CD4-positive, alpha-beta T cell treated with Interleukin-4 for 4 hours (primary cell): ENCODE measurements around the gene TXNDC2.
"Not testable (repeated sequence)": the region's sequence is repeated elsewhere in the genome, so short reads cannot be mapped to it uniquely, and the experiment has no call there.

ENCODE experiments used
- DNase-seq: peaks from one replicate; pipeline ENCODE4 v3.0.0-alpha.2; 2020

TXNDC2 gene

DNA sequence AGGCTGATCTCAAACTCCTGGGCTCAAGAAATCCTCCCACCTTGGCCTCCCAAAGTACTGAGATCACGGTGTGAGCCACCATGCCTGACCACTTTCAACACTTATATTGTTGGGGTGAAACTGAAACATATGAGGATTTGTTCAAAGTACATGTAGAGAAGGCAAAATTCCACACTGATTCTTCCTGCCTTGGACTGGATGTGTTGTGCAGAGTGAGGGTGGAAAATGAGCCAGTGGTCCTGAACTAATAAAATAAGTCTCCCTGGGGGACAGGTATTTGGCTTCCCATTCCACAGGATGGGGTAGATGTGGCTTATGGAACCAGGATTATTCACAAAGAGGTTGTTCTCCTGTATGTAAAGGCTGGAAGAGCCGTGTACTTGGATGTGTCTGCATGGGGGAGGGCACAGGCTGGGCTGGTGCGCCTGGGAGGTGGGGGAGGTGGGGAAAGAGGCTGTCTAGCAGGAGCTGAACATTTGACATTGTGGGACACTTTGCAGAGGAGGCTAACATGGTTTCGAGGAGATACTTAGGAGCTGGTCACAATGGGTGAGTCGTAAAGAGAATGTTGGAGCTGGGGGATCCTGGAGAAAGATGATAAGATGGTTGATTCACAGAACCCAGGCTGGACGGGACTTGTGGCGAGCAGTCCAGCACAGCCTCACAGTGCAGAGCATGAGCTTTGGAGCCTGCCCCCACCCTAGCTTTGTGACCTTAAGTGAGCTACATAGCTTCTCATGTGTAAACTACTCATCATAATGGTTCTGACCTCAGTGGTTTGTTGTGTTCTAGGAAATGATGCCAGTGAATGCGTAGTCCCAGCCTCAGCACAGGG lies at the start of gene TXNDC2:
Gene TXNDC2 (plus strand): TSS at position 804 of the 835 bp plus-strand sequence. CDS start 708 bp downstream, outside the sequence.
- DNase-seq, result no peak

DNA sequence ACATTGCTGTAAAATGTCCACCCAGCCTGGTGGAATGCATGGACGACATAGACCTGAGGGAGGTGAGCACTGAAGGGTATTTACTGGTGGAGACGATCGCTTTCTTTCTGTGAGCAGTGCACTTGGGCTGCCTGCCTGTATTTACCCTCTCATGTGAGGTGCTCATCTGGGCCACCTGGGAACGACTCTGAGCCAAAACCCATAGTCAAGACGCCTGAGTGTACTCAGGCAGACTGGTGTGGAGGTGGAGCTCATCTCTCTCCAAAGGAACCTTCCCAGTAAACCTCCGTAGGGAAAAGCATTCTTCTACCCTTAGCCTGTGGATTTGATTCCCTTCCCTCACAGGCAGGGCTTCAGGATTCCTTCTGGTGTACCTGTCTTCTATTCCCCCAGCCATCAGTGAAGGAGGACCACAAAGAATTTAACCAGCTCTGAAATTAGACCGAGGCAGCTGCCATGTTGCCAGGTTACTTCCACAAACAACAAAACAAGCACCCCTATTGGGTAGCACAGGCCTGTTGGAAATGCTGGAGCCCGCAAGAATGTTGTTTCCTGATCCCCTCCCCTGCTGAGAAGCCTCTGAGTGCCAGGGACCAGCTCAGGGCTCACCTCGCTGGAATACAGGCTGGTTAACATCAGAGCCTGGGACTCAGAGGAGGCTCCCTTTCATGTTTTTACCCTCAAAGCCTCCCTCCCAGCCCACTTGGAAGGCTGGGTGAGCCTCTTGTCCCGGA lies 47.5 kb upstream of the TXNDC2 start:
- DNase-seq, result no peak

DNA sequence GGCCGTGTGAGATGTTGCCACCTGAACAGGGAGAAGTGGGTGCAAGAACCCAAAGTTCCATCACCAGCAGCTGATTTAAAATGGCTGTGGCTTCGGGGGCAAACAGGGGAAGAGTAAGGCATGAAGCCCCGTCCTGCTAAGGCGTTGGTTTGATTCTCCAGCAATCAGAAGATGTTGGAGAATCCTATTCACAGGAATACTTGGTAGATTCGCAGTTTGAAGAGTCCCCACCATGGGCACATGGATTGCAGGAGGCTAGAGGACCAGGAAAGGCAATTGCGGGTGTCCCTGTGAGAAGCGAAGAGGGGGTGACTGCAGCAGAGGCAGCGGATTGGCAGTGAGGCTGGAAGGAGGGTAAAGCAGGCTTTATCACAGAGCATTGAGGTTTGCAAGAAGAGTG lies 46.6 kb upstream of the TXNDC2 start:
- no peak for DNase-seq

- no peak for DNase-seq
These were observed 45.9 kb upstream of the TXNDC2 start for GRCh38 chr18:9839853-9840252.

DNA sequence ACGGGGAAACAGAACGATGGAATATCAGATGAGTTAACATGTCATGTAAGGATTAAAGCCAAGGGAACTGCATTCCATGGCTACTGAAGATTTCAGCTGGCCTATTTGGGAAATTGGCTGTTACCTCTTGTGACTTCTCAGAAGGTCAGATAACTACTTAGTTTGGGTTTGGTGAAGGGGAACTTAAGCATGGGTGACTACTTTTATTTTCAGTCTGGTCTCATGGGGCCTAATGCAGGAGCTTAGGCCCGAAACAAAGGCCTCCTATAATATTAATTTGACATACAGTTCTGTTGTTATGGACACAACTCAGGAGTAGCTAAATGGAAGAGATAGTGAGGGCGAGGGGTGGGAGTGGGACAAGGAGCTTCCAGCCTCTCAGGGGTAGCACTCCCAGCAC lies 44.0 kb upstream of the TXNDC2 start:
- DNase-seq, result no peak

DNA sequence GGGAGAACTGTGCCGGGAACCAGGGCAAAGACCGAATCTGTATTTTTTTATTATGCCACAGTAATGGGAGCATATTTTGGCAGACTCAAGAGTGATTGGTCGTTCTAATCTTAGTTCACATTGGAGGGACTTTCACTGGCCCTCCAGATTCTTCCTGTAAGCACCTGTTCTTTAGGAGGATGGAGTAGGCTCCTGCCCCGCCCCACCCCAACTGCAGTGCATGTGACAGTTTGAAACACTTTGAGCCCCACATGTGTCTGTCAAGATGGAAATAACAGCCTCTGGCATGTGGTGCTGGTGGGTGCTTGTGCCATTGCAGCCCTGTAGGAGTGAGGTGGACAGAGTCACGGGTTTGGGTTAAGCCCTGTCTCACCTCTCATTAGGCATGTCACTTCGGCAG lies 43.3 kb upstream of the TXNDC2 start:
- no peak for DNase-seq

DNA sequence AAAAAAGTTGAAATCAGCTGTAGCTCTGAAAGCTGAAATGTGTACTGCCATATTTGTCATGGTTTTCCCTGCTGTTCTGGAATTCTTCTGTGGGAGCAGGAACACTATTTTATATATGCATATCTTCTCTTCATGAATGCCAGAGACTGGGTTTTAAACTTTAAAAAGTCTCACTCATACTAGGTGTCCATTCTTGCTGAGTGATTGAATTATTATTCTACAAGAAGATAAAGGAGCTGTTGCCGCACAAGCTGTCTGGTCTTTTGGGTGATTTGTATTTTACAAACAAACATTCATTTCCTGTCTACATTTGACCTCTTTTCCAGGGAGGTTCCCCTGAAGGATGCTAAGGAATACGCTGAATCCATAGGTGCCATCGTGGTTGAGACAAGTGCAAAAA lies 40.5 kb upstream of the TXNDC2 start:
- no peak for DNase-seq

DNA sequence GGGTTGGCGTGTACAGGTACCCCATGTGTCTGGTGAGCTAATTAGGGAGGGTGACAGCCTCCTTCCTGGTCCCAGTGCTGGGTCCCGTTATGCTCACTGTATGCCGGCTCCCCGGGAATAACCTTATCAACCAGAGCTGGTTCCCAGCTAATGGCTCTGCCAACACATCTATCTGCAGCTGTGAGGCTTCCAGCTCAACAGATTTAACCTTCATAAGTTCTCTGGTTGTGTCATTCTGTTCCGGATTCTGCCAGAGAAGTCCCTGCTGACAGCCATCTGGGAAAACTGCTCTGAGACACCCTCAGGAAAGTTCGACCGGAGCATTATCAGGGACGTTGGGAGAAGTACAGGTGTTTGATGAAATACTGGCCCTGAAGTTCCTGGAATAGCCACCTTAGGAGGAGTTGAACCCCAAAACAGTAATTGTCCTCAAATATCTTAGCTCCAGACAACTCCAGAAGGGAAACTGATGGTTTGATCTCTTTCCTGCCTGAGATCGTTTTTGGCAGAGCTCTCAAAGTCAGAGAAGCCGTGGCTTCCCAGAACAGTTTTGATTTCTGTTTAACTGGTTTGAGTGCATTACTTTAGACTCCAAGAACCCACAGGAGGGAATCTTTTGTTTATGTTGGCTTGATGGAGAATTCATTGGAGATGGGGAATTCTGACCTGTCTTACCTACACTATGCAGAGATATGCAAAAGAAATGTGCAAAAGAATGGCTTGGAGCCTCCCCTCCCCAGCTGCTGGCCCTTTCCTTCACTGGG lies 39.4 kb upstream of the TXNDC2 start:
- no peak for DNase-seq

DNA sequence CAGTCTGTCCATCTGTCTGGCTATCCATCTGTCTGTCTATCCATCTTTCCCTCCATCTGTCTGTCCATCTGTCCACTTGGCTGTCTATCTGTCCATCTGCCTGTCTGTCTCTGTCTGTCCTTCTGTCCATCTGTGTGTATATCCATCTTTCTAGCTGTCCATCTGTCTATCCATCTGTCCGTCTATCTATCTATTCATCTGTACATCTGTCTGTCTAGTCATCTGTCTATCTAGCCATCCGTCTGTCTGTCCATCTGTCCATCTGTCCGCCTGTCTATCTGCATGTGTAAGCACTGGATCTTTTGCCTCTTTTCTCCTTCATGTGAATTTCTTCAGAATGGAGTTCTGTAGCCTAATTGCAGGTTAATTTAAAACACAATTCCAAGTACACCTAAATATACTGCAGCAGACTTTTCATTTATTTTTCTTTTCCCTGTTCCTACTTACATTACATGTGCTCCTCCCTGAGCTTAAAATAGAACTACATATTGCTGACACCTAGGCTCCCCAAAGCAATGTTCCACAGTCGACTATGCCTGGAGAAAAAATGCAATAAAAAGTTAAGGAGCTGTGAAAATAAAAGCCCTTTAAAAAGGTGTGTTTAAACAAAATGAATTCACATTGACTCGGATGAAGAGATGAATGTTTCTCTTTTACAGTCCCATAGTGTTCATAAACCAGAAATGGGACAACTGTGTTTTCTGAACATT lies 37.4 kb upstream of the TXNDC2 start:
- no peak for DNase-seq

DNA sequence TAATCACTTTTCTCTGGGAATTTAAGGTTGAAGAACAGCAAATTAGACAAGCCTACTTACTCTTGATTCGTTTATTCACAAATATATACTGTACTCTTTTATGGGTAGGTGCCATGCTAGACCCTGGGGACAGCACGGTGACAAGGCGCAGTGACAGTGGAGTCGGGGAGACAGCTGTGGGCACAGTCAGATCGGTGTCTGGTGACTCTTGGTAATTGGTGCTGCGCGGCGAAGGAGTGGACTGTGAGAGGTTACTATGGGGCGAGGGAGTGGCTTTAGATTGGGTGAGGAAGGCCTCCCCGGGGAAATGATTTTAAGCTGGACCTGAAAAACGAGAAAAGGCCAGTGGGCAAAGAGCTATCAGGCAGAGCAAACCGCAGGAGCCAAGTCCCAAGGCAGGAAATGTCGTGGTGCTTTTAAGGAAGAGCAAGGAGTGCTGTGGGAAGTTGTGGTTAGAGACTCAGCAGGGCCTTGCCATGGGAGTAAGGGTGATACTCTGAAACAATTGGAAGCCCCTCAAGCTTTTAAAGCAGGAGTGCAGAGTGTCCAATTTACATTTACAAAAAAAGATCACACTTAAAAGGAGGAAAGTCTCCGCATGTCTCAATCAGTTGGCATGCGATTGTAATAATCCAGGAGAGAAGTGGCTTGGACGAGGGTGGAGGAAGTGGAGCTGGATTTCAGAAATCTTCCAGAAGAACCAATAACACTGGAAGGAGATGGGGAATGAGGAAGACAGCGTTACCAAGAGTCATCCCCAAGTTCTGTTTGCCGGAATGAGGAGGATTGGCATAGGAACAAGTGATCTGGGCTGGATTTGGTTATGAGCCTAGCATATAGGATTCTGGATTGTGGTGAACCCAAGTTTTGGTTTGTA lies 36.1 kb upstream of the TXNDC2 start:
- no peak for DNase-seq

DNA sequence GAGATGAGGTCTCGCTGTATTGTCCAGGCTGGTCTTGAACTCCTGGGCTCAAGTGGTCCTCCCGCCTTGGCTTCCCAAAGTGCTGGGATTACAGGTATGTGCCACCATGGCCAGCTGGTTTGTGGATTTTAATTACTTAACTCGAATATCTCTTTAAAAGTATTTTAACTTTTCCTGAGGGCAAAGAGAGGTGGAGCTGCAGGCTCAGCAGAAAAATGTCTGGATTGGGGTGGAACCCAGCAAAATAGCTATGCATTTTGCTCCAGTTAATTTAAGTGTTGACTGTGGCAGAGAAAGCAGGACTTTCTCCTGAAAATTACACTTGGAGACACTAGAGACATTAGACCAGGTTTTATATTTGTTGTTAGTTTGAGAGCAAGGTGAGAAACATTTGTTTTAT lies 35.5 kb upstream of the TXNDC2 start:
- no peak for DNase-seq

GRCh38 chr18:9851511-9851910 lies 34.3 kb upstream of the TXNDC2 start:
- DNase-seq, result no peak

DNA sequence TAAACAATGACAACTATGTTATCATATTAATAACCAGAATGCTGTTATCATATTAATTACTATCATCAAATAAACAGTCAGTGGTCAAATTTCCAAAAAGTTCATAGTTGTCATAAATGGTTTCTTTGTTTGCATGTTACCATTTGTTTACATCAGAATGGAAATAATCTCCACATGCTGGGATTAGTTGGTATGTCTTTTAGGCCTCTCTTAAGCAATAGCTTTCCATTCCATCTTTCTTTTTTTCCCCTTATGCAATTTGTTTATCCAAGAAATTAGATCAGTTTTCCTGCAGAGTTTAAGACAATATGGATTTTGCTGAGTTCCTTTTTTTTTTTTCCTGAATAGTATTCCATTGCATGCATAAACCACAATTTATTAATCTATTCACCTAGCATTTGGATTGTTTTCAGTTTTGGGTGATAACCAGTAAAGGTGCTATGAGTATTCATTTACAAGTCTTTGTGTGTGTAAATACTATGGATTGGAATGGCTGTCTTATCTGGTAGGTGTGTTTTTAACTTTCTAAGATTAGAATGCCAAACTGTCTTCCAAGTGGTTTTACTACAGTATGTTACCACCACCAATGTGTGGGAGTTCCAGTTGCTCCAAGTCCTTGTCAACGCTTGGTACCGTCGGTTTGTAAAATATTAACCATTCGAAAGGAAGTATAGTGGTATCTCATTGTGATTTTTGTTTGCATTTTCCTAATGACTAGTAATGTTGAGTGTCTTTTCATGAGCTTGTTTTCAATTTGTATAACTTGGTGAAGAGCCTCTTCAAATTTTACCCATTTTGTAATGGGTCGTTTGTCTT lies 33.3 kb upstream of the TXNDC2 start:
- DNase-seq, result no peak

- DNase-seq, result no peak
These were observed 30.7 kb upstream of the TXNDC2 start for GRCh38 chr18:9854801-9855676.

DNA sequence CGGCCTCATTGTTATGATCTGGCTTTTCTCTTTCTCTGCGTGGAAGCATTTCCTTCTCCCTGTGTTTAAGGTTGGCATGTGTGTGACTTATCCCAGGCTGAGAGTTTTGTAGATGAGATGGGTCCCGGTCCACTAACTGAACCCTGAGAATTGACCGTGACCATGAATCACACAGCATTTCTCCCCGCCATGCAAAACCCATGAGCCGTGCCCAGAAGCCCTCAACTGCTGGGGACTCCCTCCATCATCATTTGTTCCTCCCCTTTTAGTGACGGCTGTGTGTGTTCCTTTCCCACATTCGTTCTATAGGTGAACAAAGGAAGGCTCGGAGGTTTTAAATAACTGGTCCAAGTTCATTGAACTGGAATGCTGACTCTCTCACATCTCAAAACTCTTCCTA lies 30.1 kb upstream of the TXNDC2 start:
- no peak for DNase-seq

DNA sequence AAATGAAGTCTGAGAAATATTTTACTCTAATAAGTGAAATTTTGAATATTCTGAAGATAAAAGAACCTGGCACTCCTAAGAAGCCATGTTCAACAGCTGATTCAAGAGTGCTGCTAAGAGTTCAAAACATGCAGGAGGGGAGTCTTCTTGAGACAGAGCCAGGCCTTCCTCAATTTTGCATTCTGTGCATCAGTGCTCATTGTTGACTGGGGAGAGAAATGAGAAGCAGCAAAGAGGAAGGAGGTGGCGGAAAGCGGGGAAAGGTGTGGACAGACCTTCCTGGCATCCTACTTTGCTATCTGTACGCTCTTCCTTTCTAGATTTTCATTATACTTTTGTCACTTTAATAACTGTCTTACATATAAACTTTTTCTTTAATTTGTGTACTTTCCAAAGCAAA lies 29.7 kb upstream of the TXNDC2 start:
- no peak for DNase-seq

DNA sequence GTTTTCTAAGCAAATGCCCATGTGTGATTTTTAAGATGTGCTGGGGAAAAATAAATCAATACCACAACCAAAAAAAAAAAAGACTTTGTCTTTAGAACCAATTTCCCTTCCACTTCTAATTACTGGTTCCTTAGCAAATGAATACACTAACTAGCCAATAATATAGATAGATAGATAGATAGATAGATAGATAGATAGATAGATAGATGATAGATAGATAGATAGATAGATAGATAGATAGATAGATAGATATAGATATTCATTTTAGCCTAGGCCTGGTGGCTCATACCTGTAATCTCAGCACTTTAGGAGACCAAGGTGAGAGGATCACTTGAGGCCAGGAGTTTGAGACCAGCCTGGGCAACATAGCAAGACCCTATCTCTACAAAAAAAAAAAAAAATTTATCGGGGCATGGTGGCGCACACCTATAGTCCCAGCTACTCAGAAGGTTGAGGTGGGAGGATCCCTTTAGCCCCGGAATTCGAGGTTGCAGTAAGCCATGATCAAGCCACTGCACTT lies 28.2 kb upstream of the TXNDC2 start:
- not testable (repeated sequence) for DNase-seq

DNA sequence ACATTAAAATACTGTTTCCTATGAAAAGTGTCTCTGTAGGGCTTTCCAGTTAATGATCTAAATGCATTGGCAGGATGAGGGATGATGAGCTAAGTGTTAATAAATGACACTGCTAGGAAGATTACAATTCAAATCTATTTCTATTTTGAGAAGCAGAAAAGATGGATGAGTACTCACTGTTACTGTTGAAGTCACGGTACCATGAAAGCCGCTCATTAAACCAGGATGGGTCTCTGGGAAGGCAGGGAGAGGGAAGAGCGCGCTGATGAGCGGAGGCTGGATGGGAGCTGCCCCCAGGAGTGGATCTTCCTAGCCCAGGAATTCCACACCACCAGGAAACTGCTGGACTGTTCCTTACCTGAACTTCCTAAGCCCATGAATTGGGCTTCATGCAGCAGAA lies 27.1 kb upstream of the TXNDC2 start:
- no peak for DNase-seq

- no peak for DNase-seq
These were observed 26.5 kb upstream of the TXNDC2 start for GRCh38 chr18:9859232-9859631.

DNA sequence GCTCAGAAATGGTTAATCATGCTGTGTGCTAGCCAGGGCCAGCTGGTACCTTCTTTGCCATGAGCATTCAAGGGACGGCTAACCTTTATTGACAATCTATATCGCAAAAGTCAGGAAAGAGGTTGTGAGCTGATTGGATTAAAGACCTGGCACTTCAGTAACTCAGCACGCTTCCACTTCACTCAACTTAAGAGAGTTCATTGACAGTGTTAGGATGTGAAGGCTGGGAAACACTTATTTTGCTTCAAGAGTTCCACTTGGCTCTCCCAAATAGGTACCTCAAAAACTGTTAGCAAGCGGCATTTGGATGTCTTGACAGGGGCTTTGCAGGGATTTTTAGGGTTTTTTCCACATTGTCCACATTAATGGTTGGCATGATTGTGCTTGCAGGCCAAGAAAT lies 25.1 kb upstream of the TXNDC2 start:
- DNase-seq, result no peak
